NCI-H510A (cell line): ENCODE measurements around the gene TFF1.

ENCODE experiments used
- DNase-seq: peaks from one replicate; lab custom pipeline; 2025; lab: John Stamatoyannopoulos, UW

Gene TFF1

DNA sequence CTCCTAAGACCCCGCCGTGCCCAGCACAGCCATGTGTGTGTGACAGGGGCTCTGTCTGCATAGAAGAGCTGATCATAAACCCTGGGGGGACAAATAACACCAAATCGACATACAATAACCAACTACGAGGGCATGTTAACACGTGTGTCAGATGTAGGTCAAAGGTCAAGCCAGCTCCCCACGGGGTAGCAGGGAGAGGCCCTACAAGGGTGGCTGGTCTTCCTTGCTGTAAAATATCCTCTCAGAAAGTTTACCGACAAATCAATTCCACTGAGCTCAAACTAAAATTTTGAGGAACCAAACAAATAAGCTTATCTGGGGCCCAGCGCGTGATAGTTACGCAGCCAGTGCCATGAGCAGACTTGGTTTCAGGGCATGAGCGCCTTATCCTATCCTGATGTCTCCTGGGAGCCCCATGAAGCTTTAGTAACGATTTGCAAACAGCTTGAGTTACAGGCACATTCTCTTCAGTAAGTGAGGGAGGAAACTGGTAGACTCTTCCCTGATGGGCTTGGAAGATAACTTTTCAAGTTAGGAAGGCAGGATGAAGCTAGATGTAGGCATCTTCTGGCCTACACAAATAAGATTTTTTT, 32.2 kb upstream of the TFF1 start:
- no peak for DNase-seq

DNA sequence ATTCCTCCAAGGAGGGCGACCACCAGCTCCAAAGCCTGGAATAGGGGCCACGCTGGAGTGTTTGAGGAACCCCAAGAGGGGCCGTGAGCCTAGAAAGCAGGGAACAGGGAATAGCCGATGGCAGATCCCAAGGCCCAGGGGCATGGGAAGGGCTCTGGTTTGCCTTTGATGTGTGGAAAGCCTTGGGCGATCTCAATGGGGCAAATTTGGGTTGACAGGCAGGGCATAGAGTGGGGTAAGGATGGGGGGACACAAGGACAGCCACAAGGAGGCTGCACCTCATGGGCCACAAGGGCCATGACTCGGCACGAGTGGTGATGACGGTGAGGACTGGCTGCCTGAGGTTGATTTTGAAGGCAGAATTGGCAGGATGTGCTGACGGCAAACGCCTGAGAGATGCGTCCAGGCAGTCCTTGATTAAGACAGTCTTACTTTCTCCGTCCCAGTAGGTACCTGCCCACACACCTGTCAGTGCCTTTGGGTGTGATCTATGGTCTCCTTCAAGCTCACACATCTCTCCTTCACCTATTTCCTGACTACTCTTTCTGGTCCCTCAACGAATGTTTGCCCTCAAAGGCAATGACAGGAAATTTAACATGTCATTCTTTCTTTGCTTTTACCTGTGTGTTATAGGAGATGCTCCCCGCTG, 31.5 kb upstream of the TFF1 start:
- DNase-seq = no peak

DNA sequence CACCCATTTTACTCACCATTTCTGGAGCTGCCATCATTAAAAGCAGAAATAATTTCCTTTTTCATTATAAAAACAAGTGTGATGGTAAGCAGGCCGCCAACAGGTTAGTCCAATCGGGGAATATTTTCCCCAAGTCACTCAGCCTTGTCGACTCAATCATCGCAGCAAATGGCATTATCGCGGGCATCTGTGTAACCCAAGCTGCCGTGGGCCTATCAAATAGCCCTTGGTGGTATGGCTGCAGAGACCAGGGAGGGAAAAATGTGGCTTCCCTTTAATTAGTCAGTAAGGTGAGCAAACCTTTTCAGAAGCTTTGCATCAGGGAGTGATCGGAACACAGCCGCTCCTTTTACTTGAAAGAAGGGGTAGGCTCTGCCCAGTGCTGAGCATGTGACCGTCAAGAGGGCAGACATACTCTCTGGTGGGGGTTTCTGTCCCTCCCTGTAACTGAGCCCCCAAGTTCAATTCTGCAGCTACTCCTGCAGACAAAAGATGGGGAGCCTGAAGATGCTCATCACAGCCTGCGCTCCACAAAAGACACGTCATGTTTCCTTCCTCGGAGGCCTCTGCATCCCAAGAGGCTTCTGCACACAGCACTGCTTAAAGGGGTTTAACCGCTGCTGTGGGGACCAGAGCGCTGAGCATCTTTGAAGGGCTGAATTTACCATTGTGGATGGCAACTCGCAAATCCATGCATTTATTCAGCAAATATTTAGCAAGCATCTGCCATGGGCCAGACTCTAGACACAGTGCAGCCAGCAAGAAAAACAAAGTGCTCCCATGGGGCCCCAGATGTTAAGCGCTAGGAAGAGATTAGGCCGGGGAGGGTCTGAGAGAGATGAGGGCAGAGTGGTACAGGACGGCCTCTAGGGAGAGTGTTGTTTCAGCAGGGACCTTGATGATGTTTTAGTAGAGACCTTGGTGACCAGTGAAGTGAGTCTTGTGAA, 30.7 kb upstream of the TFF1 start:
- no peak for DNase-seq

DNA sequence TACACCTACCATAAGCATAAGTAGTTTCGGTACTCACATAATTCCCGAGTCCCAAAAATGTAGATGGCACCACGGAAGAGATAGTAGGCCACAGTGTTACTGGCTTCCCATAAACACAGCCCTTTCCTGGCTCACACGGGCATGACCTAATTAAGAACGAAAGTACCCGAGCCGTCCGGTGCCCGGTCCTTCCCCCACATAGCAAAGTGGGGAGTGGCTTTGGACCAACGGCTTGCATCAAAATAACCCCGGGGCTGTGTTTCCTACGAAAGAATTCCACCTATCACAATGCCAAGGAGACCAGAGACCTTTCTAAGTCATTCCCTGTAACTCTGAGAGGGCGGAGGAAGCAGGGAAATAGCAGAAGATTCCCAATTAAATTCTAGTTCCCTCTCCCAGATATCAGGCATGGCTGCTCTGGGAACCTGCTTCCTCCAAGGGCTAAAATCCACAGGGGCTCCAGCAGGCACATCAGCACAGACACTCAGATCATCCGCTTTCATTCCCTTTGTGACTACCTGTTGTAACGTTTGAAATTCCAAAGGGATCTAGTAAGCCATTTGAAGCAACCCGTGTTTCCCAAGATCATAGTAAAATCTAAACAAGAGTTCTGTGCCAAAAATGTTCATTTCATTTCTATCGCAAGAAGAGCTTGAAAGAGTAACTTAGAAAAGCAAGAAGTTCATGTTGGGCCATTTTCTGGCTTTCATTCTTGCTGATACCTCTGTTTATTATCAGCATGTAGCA, 29.7 kb upstream of the TFF1 start, which contains the start of gene TMPRSS3:
TSS of gene TMPRSS3 (minus strand) at position 148 of the 747 bp plus-strand sequence. CDS start 635 bp downstream, outside the sequence.
- no peak for DNase-seq

GRCh38 chr21:42395302-42395701, 29.0 kb upstream of the TFF1 start:
- DNase-seq = no peak

GRCh38 chr21:42393443-42393950, 27.2 kb upstream of the TFF1 start:
- no peak for DNase-seq

DNA sequence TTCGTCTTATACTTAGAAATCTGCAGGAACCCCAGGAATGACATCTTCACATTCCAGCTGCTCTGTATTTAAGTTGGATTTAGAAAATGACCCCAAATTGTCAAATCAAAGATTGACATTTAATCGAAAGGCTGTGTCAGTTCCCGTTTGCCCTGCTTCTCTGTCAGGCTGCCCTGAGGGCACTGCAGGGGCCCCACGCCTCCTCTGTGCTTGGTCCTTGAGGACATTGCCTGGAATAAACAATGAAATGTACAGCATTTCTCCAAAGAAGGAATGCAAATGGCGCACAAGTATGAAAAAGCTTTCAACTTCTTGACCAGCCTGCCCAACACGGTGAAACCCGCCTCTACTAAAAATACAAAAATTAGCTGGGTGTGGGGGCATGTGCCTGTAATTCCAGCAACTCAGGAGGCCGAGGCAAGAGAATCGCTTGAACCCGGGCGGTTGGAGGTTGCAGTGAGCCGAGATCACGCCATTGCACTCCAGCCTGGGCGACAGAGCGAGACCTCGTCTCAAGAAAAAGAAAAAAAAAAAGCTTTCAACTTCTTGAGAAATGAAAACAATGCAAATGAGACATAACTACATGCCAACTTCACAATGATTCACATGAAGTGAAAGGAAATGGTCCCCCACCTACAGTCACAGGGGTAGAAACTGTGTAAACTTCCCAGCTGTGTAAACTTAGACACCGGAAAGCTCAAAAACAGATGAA, 26.6 kb upstream of the TFF1 start:
- DNase-seq = no peak

DNA sequence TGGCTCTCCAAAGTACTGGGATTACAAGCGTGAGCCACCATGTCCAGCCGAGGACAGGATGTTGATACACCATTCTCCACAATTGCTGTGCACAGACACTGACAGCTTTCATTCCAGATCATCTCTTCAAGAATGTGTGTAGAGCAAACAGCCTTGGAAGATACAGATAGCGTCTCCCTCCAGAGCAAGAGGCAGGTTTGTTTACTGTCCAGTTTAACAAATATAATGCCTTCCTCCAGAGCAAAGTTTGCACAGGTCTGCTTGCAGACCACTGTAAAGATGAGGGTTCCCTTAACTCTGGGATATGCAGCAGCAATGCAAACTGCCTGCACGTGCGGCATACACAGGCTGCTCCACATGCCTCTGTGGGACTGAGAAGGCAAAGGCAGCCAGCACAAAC, 25.0 kb upstream of the TFF1 start:
- DNase-seq = no peak

- DNase-seq = no peak
Observed at GRCh38 chr21:42390696-42391095, 24.4 kb upstream of the TFF1 start.

DNA sequence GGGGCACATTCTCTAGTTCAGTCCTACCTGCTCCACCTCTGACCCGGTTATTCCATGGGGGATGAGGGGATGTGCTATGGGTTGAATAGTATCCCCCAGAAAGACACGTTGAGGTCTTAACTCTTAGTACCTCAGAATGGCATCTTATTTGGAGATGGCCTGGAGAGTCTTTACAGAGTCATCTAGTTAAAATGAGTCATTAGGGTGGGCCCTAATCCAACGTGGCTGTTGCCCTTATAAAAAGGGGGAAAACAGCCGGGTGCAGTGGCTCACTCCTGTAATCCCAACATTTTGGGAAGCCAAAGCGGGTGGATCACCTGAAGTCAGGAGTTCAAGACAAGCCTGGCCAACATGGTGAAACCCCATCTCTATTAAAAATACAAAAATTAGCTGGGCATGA, 23.9 kb upstream of the TFF1 start:
- DNase-seq = no peak

DNA sequence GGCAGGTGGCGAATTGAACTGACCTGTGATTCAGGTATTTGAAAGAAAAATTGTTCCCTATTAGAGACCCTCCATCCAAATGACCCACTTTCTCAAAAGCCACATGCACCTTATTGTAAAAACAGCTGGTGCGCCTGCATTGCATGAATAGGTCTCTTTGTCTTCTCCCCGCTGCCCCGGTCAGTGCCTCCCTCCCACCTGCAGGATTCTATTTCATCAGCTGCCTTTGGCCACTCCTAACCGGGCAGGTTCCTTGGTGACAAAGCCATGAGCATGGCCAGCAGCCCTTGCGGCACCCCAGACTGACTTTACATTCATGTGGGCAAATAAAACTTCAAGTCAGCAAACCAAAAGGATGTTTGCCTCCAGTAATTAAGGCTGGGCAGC, 23.1 kb upstream of the TFF1 start:
- DNase-seq = peak; percentile 22

DNA sequence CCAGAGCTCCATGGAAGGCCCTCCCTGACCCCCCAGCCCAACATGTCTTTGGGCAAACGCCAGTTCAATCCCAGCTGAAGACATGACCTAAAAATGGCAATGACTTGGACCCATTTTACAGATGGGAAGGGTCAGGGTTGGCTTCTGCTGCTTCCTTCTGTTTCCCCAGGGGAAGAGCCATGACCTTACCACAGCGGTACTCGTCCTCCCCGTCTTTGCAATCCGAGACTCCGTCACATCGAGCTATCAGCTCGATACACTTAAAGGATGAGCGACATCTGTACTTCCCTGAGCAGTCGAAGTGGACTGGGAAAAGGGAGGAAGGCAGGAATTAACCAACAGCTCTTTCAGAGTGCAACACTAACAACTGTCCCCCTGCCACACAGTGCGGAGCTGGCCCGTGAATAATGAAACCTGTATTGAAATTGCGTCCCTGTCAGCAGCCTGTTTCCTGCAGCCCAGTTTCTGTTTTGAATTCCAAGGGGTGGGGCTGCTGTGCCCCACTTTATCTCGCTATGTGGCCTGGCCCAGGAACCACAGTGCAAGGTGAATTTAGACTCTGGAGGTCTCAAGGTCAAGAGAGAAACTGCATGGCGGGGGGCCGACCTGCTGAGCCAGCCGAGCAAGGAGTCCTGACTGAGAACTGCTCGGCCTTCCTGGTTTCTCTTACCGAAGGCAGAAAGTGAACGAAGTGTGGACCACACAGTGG, 22.6 kb upstream of the TFF1 start:
- no peak for DNase-seq

GRCh38 chr21:42387843-42388340, 21.6 kb upstream of the TFF1 start:
- DNase-seq = no peak

DNA sequence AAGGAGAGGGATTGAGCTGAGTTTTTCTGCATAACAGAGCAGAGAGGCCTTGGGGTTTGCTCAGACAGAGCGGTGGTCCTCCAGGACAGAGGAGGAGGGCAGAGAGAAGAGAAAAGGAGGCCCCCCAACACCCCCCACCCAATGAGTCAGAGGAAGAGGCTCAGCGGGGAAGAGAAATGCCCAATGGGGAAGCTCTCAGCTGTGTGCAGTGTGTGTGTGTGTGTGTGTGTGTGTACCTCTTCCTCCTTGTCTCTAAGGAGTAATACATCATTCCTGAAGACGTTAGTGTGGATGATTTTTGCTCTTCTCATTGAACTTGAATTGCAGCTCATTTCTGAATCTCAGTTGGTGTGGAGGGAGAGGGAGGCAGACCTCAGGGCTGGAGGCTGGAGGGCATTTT, 20.8 kb upstream of the TFF1 start:
- DNase-seq = no peak

- no peak for DNase-seq
Observed at GRCh38 chr21:42386034-42386591, 19.8 kb upstream of the TFF1 start.

DNA sequence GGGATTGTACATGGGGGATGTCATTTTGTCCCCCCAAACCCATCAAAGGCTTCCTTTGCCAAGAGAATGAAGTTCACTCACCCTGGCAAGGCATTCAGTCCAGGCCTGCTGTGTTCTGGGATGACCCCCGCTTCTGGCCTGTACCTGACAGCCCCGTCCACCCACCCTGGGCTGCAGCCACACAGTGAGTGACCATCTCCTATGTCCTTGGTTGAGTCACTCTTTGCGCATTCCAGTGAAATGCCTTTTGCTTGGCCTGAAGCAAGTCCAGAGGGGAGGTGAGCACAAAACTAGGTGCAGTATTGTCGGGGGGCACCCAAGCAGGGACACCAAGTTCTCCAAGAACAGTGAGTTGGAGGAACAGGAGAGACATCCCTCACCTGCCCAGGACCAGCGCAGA, 19.3 kb upstream of the TFF1 start:
- no peak for DNase-seq

DNA sequence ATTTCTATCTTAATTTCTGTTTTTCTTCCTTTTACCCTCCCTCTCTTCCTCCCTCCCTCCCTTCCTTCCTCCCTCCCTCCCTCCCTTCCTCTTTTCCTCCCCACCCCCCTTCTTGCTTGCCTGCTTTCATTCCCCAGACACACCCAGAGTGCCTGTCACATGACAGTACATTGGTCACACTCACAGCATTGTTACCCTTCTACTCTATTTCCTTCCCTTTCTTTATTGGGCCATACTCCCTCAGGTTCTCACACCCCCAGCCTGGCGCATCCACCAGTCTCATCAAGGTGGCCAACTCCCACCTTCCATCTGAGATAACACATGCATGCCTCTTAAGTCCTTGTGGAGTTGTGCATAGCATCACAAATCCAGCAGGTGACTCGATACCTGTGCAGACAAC, 18.7 kb upstream of the TFF1 start:
- DNase-seq = no peak

- DNase-seq = peak; percentile 12
Observed at GRCh38 chr21:42384156-42384945, 18.0 kb upstream of the TFF1 start.

GRCh38 chr21:42383331-42383730, 17.0 kb upstream of the TFF1 start:
- DNase-seq = no peak
